Suppressor macrophage treated with lipopolysaccharide for 4 hours (primary cell): ENCODE measurements around the gene MYO1G.
"Not testable (repeated sequence)": the region's sequence is repeated elsewhere in the genome, so short reads cannot be mapped to it uniquely, and the experiment has no call there.

Experiments
- DNase-seq: peaks from one replicate; pipeline ENCODE4 v3.0.0-alpha.2; 2020

Gene MYO1G

DNA sequence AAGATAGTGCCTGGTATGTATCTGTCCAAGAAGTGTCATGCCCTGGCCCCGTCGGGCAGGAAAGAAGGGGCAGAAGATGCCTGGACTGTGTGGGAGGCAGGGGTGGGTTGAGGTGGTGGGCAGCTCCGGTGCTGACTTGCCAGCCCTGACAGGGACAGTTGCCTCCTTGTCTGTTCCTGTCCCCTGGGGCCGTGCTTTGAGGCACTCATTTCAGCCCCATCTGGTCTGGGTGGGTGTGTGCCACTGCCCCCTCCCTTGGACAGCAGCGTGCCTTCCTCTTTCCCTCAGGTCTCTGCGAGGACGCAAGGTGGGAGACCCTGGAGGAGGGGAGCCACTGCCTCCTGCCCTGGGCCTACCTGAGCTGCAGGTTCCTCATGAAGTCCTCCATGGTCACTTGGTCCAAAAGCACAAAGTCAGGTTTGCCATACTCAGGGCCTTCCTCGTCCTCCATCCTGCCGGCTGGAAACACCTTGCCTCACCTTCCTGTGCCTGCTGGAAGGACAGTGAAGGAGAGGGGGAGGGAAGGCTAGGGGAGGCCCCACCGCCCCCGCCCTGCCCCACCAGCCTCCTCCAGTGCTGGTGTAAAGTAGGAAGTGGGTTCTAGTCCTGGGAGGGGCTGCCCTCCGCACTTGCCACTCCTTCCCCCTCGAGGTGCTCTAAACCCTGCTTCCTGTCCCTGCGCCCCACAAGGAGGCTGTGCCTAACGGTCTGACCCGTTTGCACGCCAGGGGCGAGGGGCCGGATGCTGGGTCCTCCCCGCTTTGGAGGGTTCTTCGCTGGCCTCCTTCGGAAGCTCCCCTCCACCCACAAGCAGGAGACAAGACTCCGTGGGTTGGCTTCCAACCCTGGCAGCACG is at the start of gene MYO1G:
Gene MYO1G (minus strand): TSS at position 505 of the 856 bp plus-strand sequence. CDS start 54 bp downstream, at position 451.
- DNase-seq, result peak; percentile 91

DNA sequence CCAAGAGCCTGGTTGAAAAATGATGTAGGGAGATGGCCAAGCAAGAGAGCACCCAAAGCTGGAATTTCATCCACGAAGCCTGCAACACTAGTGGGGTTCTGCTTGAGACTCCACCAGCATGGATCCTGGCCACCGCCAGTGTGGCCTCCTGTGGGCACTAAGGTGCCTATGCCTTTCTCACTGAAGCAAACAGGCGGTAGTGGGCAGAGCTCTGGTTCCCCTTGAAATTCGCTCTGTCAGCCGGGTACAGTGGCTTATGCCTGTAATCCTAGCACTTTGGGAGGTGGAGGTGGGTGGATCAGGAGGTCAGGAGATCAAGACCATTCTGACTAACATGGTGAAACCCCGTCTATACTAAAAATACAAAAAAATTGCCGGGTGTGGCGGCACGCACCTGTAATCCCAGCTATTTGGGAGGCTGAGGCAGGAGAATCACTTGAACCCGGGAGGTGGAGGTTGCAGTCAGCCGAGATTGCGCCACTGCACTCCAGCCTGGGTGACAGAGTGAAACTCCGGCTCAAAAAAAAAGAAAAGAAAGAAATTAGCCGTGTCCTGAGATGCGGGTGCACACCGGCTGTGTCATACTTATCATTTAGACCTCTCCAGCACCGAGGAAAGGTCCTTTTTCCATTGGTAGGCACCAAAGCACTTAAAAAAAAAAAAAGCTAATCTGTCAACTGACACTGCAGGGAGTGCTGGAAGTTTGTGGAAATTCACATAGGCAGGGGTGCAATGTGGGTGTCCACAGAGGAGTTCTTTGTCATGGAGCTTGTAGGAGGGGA is 49.5 kb upstream of the MYO1G start:
- DNase-seq, result no peak

DNA sequence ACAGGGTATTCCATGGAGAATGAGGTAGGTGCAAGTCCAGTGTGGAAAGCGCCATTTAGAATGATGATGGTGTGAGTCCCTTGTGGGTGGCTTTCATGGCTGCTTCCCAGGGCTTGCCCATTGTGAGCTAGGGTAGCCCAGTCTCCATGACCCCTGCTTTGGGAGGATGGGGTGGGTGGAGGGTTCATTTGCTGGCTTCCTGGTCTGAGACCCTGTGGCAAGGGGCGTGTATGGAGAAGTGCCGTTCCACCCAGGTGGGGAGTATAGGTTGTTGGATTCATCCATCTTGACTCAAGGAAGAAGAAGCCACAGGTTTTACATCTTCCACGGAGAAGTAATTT is 48.9 kb upstream of the MYO1G start:
- DNase-seq, result no peak

DNA sequence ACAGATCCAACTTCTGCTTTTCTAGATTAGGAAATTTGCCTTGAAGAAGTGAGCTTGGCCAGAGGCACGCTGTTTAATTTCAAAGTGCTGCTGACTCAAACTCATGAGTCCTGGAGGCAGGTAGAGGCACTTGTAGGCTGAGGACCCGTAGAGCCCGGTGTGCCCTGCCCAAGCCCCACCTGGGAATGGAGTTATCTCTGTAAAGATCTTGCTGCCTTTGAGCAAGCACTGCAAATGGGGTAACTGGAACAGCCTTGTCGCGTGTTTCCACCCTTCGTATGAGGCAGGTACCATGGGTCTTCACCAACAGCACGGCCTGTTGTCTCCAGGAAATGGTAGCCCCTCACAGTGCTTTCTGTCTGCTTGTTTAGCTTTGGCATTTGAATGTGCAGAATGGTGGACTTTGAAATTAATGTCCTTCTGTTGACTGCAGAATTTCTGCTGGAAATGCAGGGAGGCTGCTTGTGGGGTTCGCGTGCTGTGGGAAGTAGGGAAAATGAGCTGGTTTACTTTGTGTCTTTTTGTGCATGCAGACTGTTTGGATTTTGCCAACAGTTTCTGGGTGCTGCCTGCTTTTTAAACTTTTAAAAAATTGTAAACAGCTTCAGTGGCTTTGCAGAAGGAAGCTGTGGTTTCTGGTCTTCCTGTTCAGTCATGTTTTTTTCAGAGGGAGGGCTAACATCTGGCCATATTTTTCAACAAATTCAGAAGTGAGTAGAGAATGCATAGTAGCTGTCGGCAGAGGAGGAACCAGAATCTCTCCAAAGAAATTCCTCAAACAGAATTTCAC is 48.4 kb upstream of the MYO1G start:
- DNase-seq, result peak; percentile 62

DNA sequence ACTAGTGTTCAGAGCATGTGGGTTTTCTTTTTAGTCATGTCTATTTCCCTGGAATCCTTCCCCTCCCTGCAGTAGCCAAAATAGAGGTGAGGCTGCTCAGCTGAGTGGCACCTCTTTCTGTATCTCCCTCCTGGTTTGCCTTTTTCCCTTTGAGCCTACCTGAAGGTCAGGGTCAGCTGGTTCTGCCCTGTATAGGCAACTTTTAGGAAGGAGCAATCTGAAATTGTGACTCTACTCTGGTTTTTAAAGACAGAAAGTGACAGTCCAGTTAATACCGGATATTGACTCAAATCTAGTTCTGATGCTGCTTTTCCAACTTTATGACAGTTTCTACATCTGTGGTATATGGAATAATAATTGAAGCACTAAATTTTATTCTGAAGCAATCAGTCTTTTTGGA is 47.2 kb upstream of the MYO1G start:
- peak; percentile 11 for DNase-seq

DNA sequence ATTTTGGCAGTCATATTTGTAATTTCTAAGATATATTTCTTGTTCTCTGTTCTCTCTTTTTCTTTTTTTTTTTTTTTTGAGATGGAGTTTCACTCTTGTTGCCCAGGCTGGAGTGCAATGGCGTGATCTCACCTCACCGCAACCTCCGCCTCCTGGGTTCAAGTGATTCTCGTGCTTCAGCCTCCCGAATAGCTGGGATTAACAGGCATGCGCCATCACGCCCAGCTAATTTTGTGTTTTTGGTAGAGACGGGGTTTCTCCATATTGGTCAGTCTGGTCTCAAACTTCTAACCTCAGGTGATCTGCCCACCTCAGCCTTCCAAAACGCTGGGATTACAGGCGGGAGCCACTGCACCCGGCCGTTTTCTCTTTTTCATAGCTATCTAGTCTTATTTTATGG is 46.7 kb upstream of the MYO1G start:
- not testable (repeated sequence) for DNase-seq

DNA sequence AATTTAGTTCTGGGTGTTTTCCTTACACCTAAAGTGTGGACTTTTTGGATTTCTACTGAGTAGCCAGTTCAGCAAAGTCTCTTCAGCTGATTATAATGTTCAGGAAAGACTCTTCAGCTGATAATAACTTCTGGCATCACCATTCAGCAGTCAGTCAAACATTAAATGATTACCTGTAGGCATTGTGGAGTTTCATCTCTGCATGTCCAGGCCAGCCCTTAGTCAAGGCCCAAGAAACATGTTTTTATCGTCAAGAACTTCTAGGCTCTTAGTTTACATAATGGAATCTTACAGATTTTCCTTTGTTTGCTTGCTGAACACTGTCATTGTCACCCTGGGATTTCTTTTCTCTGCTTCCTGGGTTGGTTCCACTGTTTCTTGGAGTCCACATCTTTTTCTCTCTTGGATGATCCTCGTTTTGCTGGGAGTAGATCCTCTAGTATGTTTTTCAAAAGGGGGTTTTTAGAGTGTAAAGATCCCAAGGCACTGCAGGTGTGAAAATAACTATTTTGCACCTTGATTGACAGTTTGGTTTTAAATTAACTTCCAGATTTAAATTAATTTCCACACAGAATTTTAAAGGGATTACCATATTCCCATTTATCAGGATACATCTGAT is 45.4 kb upstream of the MYO1G start:
- no peak for DNase-seq

DNA sequence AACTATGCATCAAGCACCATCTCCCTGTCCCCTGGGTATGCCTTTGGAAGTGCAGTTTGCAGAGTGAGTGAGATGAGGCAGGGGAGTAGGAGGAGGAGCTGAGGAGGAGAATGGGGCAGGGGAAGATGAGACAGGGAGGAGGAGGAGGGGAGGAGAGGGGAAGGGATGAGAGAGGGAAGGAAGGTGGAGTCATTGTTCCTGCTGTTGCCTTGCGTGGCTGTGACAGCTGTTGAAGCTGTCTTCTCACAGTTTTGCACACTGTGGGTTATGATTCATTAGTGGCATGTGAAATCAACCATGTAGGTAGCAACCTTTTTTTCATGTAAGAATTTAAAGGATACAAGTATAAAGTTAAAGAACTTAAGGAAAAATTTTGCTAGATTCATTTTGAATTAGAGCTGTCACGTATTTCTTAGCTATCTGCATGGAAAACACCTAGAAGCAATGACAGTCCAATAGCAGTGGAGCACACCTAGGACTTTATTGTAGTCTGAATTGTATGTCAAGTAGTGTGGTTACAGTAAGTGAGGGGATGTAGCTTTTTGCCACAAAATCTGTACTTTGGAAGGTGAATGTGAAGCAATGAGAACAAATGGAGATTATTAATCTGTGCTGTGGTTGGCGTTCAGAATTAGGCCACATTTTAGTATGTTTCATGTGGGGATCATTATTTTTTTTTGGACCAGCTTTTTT is 42.9 kb upstream of the MYO1G start:
- DNase-seq, result peak; percentile 44

DNA sequence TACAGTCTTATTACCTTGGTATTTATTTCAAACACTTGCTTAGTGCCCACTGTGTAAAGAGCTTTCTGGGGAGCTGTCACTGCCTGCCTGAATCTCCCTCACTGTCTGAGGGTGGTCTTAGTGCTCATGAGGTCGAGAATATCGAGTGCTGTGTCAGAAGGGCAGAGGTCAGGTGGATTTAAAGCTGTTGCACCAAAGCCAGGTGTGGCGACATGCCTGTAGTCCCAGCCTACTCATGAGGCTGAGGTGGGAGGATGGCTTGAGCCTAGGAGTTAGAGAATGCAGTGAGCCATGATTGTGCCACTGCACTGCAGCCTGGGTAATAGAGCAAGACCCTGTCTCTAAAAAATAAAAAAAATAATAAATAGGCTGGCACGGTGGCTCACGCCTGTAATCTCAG is 42.1 kb upstream of the MYO1G start:
- no peak for DNase-seq

DNA sequence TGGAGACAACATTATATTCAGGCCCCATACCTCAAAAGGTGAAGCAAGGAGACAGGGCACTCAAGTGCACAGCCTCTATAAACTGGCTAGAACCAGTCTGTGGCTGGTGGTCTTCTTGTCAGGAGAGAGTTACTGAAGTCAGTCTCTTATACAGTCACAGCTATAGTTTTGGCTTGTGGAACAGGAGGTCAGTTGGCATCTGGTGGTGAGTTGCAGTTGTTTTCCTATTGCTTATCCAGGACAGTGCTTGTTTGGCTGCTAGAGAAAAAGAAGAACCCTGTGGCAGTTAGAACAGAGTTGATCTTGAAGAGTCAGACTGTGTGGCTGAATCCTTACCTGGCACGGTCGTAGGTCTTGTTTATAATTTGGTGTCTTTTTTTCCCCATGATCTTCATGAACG is 38.4 kb upstream of the MYO1G start:
- DNase-seq, result no peak

DNA sequence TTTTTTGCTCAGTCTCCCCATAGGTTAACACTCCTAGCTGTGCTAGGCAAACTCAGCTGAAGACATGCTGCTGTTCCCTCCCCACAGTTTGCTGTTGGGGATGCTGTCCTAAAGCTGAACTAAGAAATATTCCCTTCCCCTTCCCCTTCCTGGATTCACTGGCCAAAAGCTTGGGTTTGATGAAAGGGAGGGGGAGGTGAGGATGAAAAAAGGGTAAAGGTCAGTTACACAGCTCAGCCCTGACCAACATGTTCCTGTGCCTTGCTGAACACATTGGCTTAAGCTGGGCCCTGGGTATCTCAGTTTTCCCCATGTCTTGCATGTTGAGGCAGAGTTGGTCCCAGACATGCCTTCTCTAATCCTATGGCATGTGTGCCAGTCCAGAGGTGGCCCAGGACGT is 36.5 kb upstream of the MYO1G start:
- DNase-seq, result no peak

DNA sequence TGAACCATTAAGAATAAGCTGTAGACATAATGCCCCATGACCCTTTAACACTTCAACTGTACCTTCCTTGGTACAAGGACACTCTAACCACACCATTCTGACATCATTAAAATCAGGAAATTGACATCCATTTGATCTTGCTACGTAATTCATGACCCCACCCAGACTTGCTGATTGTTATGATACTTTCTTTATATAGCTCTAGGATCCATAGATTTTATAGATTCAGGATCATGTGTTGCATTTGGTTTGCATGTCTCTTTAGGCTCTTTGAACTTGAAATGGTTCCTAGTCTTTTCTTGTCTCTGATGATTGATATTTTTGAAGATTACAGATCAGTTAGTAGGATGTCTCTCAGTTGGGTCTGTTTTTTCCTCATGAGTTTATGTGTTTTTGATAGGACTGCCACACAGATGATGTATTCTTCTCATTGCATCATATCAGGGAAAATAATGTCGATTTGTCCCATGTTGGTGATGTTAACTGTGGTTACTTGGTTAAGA is 34.7 kb upstream of the MYO1G start:
- DNase-seq, result no peak

DNA sequence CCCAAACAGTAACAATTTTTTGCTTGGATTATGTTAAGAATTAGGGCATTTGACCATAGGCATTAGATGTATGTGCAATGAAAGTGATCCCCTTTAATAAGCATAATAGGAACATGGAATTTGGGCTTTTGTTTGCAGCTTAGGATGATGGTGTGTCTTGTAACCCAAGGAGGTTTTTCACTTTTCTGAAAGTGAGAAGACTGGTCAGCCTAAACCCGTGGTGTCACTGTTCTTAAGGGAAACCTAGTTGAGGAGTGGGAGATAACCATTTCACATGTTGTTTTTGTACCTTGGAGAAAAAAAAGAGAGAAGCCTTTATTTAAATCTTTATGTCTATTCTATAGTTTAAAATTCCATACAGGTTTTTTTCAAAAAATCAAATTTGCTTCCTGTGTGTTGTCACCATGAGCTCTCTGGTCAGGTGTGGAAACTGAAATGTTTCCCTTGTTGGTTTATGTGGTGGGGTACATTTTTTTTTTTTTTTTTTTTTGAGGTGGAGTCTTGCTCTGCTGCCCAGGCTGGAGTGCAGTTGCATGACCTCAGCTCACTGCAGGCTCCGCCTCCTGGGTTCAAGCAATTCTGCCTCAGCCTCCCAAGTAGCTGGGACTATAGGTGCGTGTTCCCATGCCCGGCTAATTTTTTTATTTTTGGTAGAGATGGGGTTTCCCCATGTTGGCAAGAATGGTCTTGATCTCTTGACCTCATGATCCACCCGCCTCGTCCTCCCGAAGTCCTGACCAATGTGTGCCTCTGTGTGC is 28.9 kb upstream of the MYO1G start:
- no peak for DNase-seq

DNA sequence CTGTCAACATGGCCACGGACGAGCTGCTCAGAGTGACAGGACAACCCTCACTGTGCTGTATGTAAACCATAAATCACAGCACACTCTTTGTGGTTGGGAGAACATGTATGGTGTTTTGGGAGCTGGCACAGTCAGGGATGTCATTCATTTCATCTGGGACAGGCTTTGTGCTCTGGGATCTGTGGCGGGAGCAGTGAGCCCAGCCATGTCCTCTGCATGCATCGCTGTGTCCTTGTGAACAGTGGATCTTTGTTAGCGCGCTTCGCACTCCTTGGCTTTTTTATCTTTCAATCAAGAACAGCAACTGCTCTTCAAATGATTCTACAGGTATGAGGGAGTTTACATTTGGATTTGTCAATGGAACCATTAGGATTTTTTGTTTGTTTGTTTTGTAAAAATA is 28.3 kb upstream of the MYO1G start:
- no peak for DNase-seq

DNA sequence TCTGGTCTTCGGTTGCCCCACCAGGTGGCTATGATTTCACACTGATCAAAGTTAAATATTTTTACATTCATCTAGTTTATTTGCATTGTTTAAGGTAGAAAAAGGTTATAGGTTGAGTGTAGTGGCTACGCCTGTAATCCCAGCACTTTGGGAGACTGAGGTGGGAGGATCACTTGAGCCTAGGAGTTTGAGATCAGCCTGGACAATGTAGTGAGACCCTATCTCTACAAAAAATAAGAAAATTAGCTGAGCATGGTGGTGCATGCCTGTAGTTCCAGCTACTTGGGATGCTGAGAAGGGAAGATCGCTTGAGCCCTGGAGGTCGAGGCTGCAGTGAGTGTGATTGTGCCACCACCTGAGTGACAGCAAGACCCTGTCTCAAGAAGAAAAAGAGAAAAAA is 25.0 kb upstream of the MYO1G start:
- no peak for DNase-seq

DNA sequence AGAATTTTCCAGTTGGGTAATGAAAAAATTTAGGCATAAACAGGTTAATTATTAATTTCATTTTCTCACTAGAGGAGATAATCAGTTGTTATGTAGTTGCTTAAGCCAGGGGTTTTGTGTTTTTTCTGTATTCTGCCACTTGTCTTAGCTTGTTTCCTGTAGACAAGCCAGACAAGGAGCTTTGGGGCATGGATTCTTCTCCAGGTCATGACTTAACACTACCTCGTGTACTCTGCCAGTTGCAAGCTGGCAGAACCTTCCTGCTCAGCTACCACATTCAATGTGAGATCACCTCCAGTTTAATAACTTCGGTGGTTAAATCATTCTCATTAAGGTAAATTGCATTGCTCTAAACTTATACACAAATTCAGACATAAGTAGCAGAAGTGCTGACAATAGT is 23.0 kb upstream of the MYO1G start:
- no peak for DNase-seq

DNA sequence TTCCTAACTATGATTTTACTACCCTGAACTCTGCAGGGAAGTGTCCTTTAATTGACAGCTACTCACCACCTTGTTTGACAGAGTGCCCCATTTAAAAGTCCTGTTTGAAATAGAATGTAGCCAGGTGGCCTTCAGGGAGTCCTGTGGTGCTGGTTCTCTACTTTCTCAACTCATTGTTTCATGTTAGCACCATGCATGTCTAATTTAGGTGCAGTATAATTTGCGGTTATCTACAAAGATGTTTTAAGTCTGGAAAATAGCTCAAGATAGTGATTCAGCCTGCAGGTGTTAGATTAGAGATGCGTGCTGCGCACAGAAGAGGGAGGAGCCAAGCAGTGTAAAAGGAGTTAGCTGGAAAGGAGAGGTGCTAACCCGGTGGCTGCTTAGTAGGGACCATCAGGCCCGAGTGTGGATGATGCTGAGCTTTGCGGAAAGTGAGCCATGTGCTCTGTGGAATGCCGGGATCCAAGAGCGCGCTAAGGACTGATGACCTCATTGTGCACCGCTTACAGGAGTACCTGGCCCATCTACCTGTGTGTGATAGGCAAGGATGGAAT is 22.4 kb upstream of the MYO1G start:
- DNase-seq, result no peak

DNA sequence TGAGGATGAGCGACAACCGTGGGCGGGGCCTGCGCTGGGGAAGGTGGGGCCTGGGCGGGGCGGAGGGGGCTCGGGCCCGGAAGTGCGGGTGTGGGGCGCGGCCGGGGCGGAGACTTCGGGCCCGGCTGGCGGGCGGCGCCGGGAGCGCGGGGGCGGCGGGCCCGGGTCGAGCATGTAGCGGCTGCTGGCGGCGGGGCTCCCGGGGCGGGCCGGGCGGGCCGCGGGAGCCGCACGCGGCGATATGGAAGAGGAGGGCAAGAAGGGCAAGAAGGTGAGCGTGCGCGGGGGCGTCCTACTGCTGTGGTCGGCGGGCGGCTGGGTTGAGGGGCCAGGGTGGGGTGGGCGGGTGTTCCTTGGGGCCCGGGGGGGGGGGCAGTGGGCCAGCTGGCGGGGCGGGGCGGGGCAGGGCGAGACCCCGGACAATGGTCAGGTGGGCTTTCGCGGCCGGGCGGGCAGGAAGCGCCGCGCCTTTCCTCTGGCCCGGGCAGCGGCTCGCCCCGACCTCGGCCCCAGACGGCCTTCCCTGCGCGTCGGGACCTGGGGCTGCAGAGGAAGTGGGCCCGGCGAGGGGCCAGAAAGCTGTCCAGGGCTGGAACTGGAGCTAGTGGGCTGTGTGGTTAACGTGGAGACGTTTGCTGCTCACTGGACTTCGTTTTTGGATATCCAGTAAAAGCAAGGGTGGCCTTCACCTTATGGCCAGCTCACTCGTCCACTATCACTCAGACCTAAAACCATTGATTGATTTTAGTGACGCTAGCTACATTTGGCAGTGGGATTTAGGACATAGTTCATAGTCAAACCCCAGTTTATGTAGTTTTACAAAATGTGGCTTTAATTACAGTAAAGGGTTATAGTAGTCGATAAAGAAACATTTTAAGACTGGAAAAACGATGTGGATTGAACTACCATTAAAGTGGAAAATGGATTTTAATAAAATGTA is 21.5 kb upstream of the MYO1G start, which contains the start of gene CCM2:
Gene CCM2 (plus strand): TSS at position 109 of the 940 bp plus-strand sequence. CDS start 133 bp downstream, at position 242.
- peak; percentile 70 for DNase-seq

DNA sequence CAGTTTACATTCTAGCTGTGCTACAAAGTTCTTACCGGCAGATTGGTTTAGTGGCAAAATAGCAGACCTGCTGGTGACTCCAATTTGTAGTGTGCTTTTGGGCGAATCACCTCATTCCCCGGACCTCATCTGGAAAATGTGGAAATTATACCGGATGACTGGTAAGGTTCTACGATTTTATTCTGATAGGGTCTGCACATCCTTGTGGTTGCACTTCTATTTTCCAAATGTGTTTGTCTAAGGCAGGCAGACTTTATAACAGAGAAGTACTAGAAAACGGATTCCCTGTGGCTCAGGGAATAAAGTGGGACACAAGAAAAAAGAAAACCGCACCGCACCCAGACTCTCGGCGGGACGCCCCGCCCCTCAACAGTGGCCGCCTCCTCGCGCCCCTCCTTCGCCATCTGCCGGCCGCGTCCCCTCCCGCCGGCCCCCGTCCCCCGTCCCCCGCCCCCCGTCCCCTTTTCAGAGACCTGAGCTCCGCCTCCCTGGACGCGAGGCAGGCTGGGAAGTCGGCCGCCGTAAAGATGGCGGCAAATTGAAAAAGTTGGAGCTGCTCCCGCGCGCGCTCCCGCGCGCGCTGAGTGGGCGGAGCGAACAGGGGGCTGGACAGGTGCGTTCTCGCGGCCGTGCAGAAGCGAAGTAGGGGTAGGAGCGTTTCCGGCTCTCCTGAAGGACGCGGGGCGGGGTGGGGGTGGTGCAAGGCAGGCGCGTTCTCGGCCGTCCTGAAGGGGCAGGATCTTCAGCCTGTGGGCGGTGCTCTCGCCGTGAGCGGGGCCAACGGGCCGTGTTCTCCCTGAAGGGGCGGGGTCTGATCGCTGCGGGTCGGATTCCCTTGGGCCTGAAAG is 20.7 kb upstream of the MYO1G start:
- peak; percentile 100 for DNase-seq
